DMS153 treated with DMSO at 0.1 percent for 48 hours (cell line): Measurements from ENCODE around the gene DOP1B.
"Not testable (repeated sequence)": the region's sequence is repeated elsewhere in the genome, so short reads cannot be mapped to it uniquely, and the experiment has no call there.

ENCODE experiments used
- DNase-seq: peaks from one replicate; lab custom pipeline; 2025; ENCODE audit not compliant: unreplicated experiment; lab: John Stamatoyannopoulos, UW

DOP1B gene

DNA sequence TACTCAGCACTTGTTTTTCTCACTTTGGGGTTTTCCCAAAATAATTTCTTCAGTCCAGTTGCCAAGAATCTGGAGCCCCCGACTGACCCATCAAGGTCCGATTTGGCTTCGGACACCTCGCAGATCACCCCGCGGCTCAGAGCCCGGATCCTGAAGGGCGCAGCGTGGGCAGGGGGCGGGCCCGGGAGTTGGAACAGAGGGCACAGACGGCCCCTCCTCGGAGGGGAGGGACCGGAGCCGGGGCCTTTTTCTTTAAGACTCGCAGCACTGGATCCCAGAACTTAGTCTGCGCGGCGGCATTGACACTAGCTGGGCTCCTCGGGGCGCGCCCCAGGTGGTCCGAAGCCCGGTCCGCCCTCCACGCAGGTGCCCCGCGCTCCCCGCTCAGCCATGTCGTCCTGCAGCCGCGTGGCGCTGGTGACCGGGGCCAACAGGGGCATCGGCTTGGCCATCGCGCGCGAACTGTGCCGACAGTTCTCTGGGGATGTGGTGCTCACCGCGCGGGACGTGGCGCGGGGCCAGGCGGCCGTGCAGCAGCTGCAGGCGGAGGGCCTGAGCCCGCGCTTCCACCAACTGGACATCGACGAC, 21.7 kb upstream of the DOP1B start, which contains the start of gene CBR3:
Gene CBR3 (plus strand): TSS at position 277 of the 588 bp plus-strand sequence. CDS start 114 bp downstream, at position 391.
- no peak for DNase-seq

DNA sequence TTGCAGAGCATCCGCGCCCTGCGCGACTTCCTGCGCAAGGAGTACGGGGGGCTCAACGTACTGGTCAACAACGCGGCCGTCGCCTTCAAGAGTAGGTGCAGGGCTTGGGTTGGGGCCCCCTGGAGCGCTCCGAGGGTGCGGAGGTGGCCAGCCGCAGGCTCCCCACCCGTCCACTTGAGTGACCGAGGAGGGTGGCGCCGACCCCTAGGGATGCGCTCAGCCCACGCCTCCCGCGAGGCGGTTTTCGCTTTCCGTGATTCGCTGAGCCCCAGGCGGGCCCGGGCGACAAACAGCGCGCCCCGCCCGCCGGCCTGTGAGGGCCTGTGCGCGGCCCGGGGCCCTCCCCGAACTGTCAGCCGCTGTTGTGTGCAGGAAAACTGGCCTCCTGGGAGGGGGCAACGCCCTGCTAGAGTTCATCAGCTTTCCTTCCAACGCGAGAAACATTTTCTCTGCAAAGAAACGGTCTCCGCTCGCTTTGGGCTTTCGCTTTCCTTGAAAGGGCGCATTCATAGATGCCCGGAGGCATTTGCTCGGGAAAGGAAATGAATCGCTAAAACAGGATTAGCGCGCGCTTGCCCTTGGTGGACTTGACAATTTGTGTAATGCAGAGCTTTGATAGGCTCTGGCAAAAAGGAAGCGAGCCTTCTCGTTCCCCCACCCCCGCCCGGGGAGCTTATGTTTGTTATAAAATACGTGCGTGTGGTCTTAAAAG, 21.1 kb upstream of the DOP1B start:
- peak; percentile 44 for DNase-seq

DNA sequence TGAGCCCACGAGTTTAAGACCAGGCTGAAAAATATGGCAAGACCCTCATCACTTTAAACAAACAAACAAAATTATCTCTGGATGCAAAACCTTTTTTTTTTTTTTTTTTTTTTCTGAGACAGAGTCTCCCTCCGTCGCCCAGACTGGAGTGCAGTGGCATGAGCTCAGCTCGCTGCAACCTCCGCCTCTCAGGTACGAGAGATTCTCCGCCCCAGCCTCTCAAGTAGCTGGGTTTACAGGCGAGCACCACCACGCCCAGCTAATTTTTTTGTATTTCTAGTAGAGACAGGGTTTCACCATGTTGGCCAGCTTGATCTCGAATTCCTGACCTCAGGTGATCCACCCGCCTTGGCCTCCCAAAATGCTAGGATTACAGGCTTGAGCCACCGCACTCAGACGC, 16.8 kb upstream of the DOP1B start:
- not testable (repeated sequence) for DNase-seq

DNA sequence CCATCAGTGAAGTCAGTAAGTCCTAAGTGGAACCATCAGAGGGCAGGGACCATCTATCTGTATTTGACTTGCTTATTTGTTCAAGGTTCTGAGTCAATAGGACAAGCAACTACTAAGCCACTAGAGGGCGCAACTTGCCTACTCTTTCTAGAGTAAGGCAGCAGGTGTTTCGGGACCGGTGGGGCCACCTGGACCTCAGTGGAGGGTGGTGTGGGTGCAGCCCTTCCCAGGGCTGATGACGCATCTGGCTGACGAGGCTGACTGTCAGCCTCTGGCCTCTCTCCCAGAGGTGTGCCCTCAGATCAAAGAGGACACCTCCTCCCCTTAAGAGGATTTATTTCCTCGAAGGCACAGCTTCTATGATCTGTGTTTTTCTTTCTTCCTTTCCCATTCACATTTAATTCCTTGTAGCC, 15.1 kb upstream of the DOP1B start:
- peak; percentile 96 for DNase-seq

DNA sequence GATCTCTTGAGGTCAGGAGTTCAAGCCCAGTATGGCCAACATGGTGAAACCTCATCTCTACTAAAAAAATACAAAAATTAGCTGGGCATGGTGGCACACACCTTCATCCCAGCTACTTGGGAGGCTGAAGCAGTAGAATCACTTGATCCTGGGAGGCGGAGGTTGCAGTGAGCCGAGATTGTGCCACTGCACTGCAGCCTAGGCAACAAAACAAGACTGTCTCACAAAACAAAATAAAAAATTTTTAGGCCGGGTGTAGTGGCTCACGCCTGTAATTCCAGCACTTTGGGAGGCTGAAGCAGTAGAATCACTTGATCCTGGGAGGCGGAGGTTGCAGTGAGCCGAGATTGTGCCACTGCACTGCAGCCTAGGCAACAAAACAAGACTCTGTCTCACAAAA, 12.4 kb upstream of the DOP1B start:
- not testable (repeated sequence) for DNase-seq

DNA sequence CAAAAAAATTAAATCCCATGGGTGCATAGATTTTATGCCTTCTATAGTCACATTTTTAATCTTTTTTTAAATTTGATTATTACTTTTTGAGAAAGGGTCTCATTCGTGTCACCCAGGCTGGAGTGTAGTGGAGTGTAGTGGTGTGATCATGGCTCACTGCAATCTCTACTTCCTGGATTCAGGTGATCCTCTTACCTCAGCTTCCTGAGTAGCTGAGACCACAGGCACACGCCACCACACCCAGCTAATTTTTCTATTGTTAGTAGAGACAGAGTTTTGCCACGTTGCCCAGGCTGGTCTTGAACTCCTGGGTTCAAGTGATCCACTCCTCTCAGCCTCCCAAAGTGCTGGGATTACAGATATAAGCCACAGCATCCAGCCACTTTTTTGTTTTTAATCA, 11.4 kb upstream of the DOP1B start:
- no peak for DNase-seq

DNA sequence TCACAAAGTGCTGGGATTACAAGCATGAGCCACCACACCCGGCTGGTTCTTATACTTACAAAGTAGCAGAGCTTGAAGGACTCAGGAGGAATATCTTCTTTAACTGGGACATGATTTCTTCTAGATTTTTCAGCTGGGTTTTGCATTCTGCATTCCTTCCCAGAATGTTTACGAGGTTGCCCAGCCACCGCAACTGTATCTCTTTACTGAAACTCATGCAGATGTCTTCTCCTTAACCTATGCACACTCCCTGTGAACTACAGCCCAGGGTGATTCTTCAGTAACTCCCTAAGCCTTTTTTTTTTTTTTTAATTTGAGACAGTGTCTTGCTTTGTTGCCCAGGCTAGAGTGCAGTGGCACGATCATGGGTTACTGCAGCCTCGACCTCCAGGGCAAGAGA, 8.7 kb upstream of the DOP1B start:
- no peak for DNase-seq

DNA sequence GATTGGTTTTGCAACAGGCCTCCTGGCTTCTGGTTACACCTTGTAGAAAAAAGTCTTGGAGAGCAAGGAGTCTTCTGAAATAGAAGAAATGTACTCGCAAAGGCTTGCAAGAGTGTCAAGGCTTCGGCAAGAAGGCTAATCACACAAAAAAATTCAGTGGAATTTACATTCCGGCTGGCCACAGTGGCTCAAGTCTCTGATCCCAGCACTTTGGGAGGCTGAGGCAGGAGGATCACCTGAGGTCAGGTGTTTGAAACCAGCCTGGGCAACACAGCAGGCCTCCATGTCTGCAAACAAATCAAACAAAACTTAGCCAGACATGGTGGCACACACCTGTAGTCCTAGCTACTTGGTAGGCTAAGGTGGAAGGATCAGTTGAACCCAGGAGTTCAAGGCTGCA, 7.7 kb upstream of the DOP1B start:
- no peak for DNase-seq

DNA sequence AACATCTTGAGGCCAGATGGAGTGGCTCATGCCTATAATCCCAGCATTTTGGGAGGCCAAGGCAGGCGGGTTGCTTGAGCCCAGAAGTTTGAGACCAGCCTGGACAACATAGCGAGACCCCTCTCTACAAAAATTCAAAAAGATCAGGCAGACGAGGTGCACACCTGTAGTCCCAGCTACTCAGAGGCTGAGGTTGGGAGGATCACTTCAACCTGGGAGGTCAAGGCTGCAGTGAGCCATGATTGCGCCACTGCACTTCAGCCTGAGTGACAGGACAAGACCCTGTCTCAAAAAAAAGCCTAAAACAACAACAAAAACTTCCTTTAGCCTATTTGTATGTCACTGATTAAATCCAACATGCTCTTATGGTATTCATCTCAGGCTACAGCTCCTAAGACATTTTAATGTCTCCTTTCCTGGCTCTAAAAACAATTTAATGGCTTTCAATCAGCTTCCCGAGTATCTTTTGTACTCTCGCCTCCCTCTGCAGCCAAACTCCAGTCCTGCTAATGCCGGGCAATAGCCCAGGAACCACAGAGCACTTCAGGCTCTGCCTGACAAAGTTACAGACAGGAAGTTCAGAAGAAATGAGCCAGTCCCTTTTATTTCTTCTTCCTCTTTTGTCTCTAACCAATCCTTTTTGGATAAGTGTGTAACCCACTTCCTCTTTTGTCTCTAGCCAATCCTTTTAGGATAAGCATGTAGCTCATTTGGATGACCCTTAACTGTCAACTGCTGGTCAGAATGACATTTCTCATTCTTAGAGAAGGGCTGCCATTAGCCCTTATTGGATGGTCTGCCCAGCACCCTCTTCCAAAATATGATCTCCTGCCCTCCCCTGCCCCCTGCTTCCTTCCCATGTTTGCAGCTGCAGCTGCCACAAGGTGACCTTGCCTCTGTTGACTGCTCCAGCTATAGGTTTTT, 6.6 kb upstream of the DOP1B start:
- peak; percentile 7 for DNase-seq

DNA sequence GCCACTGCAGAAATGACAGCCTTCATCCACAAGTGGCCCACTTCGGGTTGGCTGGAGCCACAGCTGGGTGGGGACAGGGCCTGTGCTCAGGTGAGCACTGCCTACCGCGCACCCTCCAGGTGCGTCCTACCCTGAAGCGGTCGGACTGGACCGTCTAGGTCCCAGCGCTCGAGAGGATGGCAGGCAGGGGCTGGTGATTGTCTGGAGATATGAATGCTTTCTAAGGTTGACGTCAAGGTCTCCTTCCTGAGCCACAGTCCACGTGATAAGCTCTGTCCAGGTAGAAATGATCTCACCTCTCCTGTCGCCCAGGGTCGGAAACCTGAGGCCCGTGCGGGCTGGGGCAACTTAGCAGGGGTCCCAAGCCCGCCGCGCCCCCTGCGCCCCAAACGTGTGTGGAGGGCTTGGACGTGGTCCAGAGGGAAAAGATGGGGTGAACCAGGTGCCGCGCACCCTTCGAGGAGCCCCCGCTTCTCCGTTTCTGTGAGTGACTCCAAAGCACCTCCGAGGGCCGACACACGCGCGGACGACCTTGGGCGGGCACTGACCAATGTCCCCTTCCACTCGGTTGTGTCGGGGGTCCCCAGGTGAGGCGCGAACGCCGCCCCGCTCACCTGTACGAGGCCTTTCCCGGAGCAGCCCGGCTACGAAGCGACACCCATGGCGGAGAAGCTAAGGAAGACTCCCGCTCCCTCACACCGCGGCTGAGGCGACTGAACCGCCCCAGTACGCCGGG, 853 bp upstream of the DOP1B start:
- peak; percentile 32 for DNase-seq

DNA sequence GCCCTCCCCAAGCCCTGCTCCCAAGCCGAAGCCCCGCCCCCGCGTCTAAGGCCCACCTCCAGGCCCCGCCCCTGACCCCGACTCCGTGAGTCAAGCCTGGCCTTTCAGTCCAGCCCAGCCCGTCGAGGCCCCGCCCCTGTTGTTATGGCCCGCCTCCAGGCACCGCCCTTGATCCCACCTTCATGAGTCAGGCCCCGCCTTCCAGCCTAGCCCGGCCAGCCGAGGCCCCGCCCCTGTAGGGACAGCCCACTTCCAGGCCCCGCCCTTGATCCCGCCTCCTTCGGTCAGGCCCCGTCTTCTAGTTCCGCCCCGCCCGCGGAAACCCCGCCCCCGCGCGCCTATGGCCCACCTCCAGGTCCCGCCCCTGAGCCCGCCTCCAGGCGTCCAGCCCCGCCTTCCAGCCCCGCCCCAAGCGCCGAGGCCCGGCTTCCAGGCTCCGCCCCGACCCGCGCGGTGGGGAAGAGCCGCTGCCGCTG, 247 bp upstream of the DOP1B start:
- DNase-seq = peak; percentile 95

DNA sequence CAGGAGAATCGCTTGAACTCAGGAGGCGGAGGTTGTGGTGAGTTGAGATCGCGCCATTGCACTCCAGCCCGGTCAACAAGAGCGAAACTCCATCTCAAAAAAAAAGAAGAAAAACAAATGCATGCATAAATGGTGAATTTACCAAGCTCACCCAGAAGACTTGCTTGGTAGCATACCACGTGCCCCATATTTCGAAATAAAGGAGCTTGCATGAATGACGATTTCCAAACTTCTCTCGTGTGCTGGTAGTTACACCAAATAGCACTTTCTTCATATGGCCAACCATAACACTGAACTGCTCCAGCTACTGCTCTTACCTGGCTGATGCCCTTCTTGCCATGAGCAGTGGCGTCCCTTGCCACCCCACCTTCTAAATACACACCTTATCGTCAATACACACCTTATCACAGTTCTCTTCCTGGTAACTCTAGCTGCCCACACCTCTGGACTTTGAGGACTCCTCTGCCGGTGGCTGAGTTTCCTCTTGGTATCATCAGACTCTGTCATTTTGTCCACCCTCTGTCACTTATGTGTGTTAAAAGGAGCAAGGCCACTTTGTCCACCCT, 2.8 kb downstream of the DOP1B start:
- DNase-seq = no peak

DNA sequence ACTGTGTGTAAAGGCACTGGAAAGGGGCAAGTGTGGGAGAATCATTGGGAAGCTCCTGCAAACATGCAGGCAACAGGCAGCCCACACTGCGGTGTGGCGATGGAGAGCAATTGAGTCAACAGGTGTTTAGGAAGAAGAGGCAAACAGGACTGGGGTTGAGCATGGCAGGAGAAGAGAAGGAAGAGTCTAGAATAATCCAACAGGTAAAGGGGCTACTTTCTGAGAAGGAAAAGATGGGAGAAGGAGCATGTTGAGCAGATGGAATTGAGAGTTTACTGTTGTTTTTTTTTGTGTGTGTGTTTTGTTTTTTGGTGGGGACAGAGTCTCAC, 4.2 kb downstream of the DOP1B start:
- no peak for DNase-seq

DNA sequence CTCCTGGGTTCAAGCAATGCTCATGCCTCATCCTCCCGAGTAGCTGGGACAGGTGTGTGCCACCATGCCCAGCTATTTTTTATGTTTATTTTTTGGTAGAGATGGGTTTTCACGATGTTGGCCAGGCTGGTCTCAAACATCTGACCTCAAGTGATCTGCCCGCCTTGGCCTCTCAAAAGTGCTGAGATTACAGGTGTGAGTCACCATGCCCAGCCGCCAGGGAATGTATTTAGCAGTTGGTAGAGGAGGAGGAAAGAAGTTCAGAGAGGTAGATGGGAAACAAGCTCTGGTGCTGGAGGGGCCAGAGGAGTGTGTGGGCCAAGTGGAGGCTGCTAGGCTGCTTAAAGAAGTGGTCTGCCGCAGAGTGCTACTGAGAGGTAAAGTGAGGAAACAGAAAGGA, 6.0 kb downstream of the DOP1B start:
- DNase-seq = no peak

DNA sequence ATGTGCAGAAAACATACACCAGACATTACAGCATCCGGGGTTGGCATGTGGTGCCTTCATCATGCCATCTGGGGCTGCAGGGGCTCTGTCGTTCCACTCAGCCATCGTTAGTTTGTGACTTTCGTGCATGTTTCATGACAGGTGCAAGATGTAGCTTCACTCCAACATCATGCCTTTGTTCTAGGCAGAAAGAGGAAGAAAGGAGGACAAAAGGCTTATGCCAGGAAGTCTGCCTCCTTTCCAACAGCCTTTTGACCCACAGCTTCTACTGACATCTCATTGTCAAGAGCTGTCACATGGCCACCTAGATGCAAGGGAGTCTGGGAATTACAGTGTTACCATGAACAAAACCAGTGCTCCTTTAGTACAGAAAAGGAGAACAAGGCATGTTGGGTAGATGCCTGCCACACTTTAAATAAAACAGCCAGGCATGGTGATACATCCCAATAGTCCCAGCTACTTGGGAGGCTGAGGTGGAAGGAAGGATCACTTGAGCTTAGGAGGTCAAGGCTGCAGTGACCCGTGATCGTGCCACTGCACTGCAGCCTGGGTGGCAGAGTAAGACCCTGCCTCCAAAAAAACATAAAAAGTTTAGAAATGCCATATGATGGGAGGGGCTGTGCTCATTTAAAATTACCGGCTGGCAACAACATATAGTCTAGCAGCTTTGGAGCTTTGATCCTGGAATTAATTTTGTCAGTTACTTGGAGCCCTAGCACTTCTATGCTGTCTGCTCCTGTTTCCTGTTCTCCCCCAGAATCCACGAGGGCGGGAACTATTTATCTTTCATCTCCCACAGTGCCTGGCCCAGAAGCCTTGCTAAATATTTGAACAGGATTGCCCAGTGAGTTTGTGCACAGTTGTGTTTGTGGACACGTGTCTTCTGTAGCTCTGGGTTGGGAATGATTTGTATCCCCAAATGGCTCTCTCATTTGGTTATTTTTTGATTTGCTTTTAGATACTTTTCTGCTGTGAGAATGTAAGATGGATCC, 7.4 kb downstream of the DOP1B start:
- peak; percentile 58 for DNase-seq

DNA sequence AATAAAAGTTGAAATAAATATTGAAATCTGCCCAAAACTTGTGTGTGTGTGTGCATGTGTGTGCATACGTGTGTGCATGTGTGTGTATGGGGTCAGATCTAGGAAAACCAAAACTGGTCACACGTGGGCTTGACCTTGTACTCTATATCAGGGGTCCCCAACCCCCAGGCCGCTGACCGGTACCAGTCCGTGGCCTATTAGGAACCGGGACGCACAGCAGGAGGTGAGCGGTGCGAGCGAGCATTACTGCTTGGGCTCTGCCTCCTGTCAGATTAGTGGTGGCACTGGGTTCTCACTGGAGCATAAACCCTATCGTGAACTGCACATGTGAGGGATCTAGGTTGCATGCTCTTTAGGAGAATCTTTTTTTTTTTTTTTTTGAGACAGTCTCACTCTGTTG, 8.7 kb downstream of the DOP1B start:
- DNase-seq = no peak

DNA sequence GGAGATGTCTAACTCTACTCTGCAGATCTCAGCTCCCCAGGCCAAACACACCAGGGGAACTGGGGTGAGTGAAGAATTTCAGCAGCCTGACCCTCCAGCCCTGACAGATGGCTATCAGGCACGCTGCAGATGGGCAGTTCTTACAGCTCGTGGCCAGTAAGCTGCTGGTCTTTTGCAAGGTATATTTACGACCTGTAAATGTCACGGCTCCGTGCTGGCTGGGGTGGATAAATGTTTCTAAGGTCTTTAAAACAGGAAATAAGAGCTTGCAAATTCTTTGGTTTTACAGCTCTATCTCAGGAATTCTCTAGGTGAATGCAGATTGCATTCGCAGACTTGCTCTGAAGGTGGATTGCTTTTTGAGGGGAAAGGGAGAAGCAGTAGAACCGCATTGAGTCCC, 10.1 kb downstream of the DOP1B start:
- no peak for DNase-seq

DNA sequence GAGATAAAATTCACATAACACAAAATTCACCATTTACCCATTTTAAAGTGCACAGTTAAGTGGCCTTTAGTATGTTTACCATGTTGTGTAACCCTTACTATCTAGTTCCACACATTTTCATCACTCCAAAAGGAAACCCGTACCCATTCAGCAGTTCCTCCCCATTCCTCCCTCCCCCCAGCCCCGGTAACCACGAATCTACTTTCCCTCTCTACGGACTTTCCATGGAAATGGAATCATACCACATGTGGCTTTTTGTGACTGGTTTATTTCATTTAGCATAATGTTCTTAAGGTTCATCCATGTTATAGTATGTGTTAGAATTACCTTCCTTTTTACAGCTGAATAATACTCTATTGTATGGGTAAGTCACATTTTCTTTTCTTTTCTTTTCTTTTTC, 10.9 kb downstream of the DOP1B start:
- no peak for DNase-seq

DNA sequence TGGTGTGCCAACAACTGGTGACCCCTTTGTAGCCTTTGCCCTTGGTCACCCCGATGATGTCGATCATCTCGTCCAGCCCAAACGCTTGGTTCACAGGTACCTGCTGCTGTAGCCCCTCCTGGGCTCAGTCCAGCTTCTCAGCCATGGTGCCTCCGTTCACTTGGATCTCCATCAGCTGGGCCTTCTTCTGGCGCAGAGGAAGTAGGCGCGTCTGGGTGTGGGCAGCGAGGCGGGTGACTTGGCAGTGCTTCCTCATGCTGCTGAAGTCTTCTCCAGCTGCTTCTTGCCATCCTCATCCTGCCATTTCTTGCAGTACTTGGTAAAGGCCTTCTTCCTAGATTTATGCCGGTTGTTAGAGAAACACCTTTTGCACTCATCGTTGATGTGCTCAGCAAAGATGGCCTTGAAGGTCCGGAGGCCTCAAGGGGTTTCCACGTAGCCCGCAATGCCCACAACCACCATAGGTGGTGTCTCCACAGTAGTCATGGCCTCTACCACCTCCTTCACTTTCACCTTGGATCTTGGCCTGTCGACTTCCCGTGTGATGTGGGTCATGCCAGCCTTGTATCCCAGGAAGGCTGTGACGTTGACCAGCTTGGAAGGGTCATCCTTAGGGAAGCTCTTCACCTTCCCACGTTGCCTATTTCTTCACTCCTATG, 13.0 kb downstream of the DOP1B start:
- no peak for DNase-seq
